ENCODE data around the gene GALK2. TPM values are rescaled to one million over a fixed set of nuclear protein-coding genes. Genes with fewer than 3 reads are reported as not detected.

The GALK2 gene
- total RNA-seq, 1 experiment from 2014 or later = 13.7 TPM

DNA sequence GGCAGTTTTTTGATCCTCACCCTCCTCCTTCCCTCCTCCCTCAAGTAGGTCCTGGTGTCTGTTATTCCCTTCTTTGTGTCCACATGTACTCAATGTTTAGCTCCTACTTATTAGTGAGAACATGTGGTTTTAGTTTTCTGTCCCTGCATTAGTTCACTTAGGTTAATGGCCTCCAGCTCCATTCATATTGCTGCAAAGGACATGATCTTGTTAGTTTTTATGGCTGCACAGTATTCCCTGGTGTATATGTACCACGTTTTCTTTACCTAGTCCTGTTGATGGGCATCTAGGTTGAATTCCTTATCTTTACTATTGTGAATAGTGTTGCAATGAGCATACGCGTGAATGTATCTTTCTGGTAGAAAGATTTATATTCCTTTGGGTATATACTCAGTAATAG lies 191.3 kb downstream of the GALK2 start:
- no peak for DNase-seq
- H3K9ac ChIP-seq (ENCODE audit: extremely low read depth, insufficient read length, low read length) = no peak overlapping the region
- TF ChIP-seq, protein P1, sequence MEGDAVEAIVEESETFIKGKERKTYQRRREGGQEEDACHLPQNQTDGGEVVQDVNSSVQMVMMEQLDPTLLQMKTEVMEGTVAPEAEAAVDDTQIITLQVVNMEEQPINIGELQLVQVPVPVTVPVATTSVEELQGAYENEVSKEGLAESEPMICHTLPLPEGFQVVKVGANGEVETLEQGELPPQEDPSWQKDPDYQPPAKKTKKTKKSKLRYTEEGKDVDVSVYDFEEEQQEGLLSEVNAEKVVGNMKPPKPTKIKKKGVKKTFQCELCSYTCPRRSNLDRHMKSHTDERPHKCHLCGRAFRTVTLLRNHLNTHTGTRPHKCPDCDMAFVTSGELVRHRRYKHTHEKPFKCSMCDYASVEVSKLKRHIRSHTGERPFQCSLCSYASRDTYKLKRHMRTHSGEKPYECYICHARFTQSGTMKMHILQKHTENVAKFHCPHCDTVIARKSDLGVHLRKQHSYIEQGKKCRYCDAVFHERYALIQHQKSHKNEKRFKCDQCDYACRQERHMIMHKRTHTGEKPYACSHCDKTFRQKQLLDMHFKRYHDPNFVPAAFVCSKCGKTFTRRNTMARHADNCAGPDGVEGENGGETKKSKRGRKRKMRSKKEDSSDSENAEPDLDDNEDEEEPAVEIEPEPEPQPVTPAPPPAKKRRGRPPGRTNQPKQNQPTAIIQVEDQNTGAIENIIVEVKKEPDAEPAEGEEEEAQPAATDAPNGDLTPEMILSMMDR (conservative IDR thresholded peaks at IDR 0.05) = no peak
- H2BK5ac ChIP-seq (ENCODE audit: insufficient read length, low read length) = no peak overlapping the region
- H3K4me3 Mint-ChIP-seq = no peak overlapping the region
- no peak overlapping the region for H2BK120ac ChIP-seq (ENCODE audit: low read depth, low read length, poor library complexity, severe bottlenecking)
- no peak overlapping the region for H3K27ac Mint-ChIP-seq
- no peak overlapping the region for H4K91ac ChIP-seq (ENCODE audit: insufficient read length, low read depth, low read length)
- H3K9me3 ChIP-seq (ENCODE audit: control insufficient read depth, low read depth, low read length) = no peaks in the 10 kb centered on the region
- no peak overlapping the region for H2AK5ac ChIP-seq (ENCODE audit: insufficient read length, low read length)
- no peak overlapping the region for H3K56ac ChIP-seq (ENCODE audit: insufficient read length, low read depth, low read length)
- no peak overlapping the region for H2AFZ ChIP-seq (ENCODE audit: low read length)
- H3K36me3 Mint-ChIP-seq (ENCODE audit: insufficient read depth in 1 of 3, low read depth in 3 of 3) = no peaks in the 10 kb centered on the region; a peak in 2 of 7 replicates
- no peak overlapping the region for H2BK20ac ChIP-seq (ENCODE audit: low read depth, low read length, poor library complexity, severe bottlenecking)
- H2BK15ac ChIP-seq (ENCODE audit: low read depth, low read length) = no peak overlapping the region
- H3K4ac ChIP-seq (ENCODE audit: low read depth, low read length) = no peak overlapping the region
- H4K5ac ChIP-seq (ENCODE audit: insufficient read length, low read depth, low read length) = no peak overlapping the region
- no peak overlapping the region for H2BK12ac ChIP-seq (ENCODE audit: insufficient read length, low read depth, low read length)
- no peaks in the 10 kb centered on the region for H3K27me3 Mint-ChIP-seq (ENCODE audit: low read depth)
- no peaks in the 10 kb centered on the region for H3K79me2 ChIP-seq (ENCODE audit: insufficient read depth, low read length)
- peaks cover 0 to 3% of the 10 kb centered on the region in 2 experiments; a peak in 1 of 4 replicates for H3K4me1 Mint-ChIP-seq
- H3K23me2 ChIP-seq (ENCODE audit: insufficient read length, low read depth, low read length, poor library complexity, severe bottlenecking) = no peaks in the 10 kb centered on the region
- no CpG with 5 or more reads among the region's 3 CpGs for WGBS (ENCODE audit: extremely low coverage, insufficient read length, low lambda C conversion rate)
- H3K79me1 ChIP-seq (ENCODE audit: insufficient read depth, low read depth, low read length, poor library complexity, severe bottlenecking) = no peaks in the 10 kb centered on the region
- no peak overlapping the region for H4K8ac ChIP-seq (replicated peaks; ENCODE audit: insufficient read length, low read depth, low read length)
- peaks cover 0 to 3% of the 10 kb centered on the region in 2 experiments; a peak in 1 of 5 replicates for H3K9me3 Mint-ChIP-seq
- no peaks in the 10 kb centered on the region; the same call in 1 of the 2 replicates for H3K4me1 ChIP-seq (ENCODE audit: insufficient read depth, low read length)
- no peak overlapping the region for H3K14ac ChIP-seq (ENCODE audit: insufficient read depth, low read length)
- H3K27me3 ChIP-seq (ENCODE audit: insufficient read depth, low read length) = no peaks in the 10 kb centered on the region
- H3K27ac ChIP-seq (ENCODE audit: insufficient read length, low read depth, low read length) = no peak overlapping the region
- no peak overlapping the region for H3K4me2 ChIP-seq (ENCODE audit: insufficient read depth, insufficient read length, low read length)
- no peaks in the 10 kb centered on the region for H4K20me1 ChIP-seq (ENCODE audit: control insufficient read depth, insufficient read depth, insufficient read length)
- H3K23ac ChIP-seq (ENCODE audit: insufficient read length, low read depth, low read length) = no peak overlapping the region
- no peak overlapping the region for H3T11ph ChIP-seq (ENCODE audit: low read length)
- H3K18ac ChIP-seq (ENCODE audit: insufficient read length, low read depth, low read length) = no peak overlapping the region
